ENCODE measurements around the gene ITGA5.
A peak's percentile ranks its signal among the peaks of the same experiment; 100 is the strongest.

Gene ITGA5

GRCh38 chr12:54386403-54387113 is 32.5 kb downstream of the ITGA5 start:
- no peak for DNase-seq

GRCh38 chr12:54385251-54385914 is 33.7 kb downstream of the ITGA5 start:
- no peak for DNase-seq

GRCh38 chr12:54384591-54385041 is 34.5 kb downstream of the ITGA5 start, which contains the start of gene ZNF385A:
Gene ZNF385A, minus strand, starts transcription at chr12:54384733. Its CDS starts 219 bp downstream, at chr12:54384514.
- no peak for DNase-seq

- DNase-seq = no peak
These were observed 35.9 kb downstream of the ITGA5 start for GRCh38 chr12:54383041-54383609.

- no peak for DNase-seq
These were observed 37.9 kb downstream of the ITGA5 start for GRCh38 chr12:54381136-54381535.

GRCh38 chr12:54379398-54380201 is 39.5 kb downstream of the ITGA5 start:
- DNase-seq = peak; percentile 79 to 90

GRCh38 chr12:54378796-54379397 is 40.2 kb downstream of the ITGA5 start:
- peak in 1 of 2 experiments; percentile 46 for DNase-seq

GRCh38 chr12:54377797-54378515 is 41.1 kb downstream of the ITGA5 start:
- DNase-seq = no peak

GRCh38 chr12:54377007-54377406 is 42.1 kb downstream of the ITGA5 start:
- no peak for DNase-seq

GRCh38 chr12:54376596-54376995 is 42.5 kb downstream of the ITGA5 start:
- no peak for DNase-seq

GRCh38 chr12:54375259-54375579 is 43.8 kb downstream of the ITGA5 start:
- no peak for DNase-seq

GRCh38 chr12:54374562-54375258 is 44.4 kb downstream of the ITGA5 start:
- no peak for DNase-seq

- DNase-seq = no peak
These were observed 45.2 kb downstream of the ITGA5 start for GRCh38 chr12:54373649-54374561.

- no peak for DNase-seq
These were observed 46.8 kb downstream of the ITGA5 start for GRCh38 chr12:54372113-54372806.

GRCh38 chr12:54371328-54372112 is 47.5 kb downstream of the ITGA5 start:
- DNase-seq = no peak

GRCh38 chr12:54370171-54370730 is 48.8 kb downstream of the ITGA5 start:
- DNase-seq = peak; percentile 24 to 52

- no peak for DNase-seq
These were observed 49.4 kb downstream of the ITGA5 start for GRCh38 chr12:54369597-54370131.
